GM12878 (cell line): Measurements from ENCODE around the gene NARF. TPM values are rescaled to one million over a fixed set of nuclear protein-coding genes. Genes with fewer than 3 reads are reported as not detected.
A peak's percentile ranks its signal among the peaks of the same experiment; 100 is the strongest.

ENCODE experiments used
- ATAC-seq: fragments of 200-7000 bp; cut with Tn5 transposase; 3 replicates; pipeline ENCODE4 v1.9.1; 2020; ENCODE audit warnings: mild to moderate bottlenecking, moderate library complexity
- BruUV-seq: library from RNA; stranded (reverse); fragments of 400-500 nt; replicated peaks from 2 replicates; lab custom pipeline; 2021; lab: Mats Ljungman, UMichigan
- CTCF ChIA-PET: fragments of 300-600 bp; sonication (Branson Sonifier 250); formaldehyde crosslinking; extraction: SDS; loops from one replicate; lab custom pipeline; 2021; ENCODE audit warnings: inconsistent platforms; lab: Yijun Ruan, JAX
- POLR2A ChIA-PET: fragments of 350-600 bp; formaldehyde crosslinking; extraction: SDS; loops from one replicate; lab custom pipeline; 2021; ENCODE audit warnings: inconsistent platforms; lab: Charles Lee
- RAD21 ChIA-PET: fragments of 300-600 bp; sonication (Branson Sonifier 250); formaldehyde crosslinking; loops from one replicate; lab custom pipeline; 2023; ENCODE audit warnings: antibody characterized with exemption; ENCODE audit not compliant: unreplicated experiment; lab: Charles Lee
- SMC1A ChIA-PET: fragments of 300-600 bp; sonication (Branson Sonifier 250); formaldehyde crosslinking; loops from one replicate; lab custom pipeline; 2023; ENCODE audit not compliant: unreplicated experiment, uncharacterized antibody; lab: Charles Lee
- DNase-seq: peaks from one replicate; pipeline ENCODE4 v3.0.0-alpha.2; 2011; ENCODE audit warnings: low read depth, low spot score
- FAIRE-seq: peaks from 3 replicates; lab custom pipeline; 2011; peaks lifted over from hg19 to GRCh38; lab: Jason Lieb, UNC
- H2AFZ ChIP-seq: 2 replicates; pipeline ENCODE4 v1.6.0; 2011; ENCODE audit warnings: low read depth, low read length, control low read depth; ENCODE audit not compliant: control insufficient read depth
- H3K27ac ChIP-seq: 2 replicates; pipeline ENCODE4 v1.5.1; 2011; ENCODE audit warnings: control low read depth; ENCODE audit not compliant: control insufficient read depth, insufficient read depth
- H3K27me3 ChIP-seq, 2 experiments: replicated peaks in 1 of 2; 2 replicates each; pipeline versions ENCODE4 v1.6.0 to v1.6.1; 2011; ENCODE audit warnings: low read length in 1 of 2; ENCODE audit not compliant: control insufficient read depth in 2 of 2, insufficient read depth in 2 of 2
- H3K36me3 ChIP-seq, 2 experiments: 2 replicates each; pipeline ENCODE4 v1.5.1; 2011; ENCODE audit warnings: low read length in 1 of 2; ENCODE audit not compliant: control insufficient read depth in 2 of 2, insufficient read depth in 2 of 2
- H3K4me1 ChIP-seq: 2 replicates; pipeline ENCODE4 v1.6.1; 2011; ENCODE audit warnings: mild to moderate bottlenecking, low read length, moderate library complexity, mixed read lengths; ENCODE audit not compliant: control insufficient read depth, insufficient read depth
- H3K4me2 ChIP-seq: 2 replicates; pipeline ENCODE4 v1.6.0; 2011; ENCODE audit warnings: control low read depth; ENCODE audit not compliant: control insufficient read depth, insufficient read depth
- H3K4me3 ChIP-seq: fragments of 200-600 bp; sonication (generic); 2 replicates; pipeline ENCODE4 v1.5.1; 2016
- H3K79me2 ChIP-seq: 2 replicates; pipeline ENCODE4 v1.6.0; 2011; ENCODE audit warnings: low read length; ENCODE audit not compliant: control insufficient read depth, insufficient read depth
- H3K9ac ChIP-seq: 2 replicates; pipeline ENCODE4 v1.8.0; 2011; ENCODE audit warnings: low read length, control low read depth, mixed read lengths; ENCODE audit not compliant: control insufficient read depth, insufficient read depth
- H3K9me3 ChIP-seq: replicated peaks from 3 replicates; pipeline ENCODE4 v1.5.1; 2011; ENCODE audit warnings: mild to moderate bottlenecking, low read length; ENCODE audit not compliant: control insufficient read depth, insufficient read depth
- H4K20me1 ChIP-seq: 2 replicates; pipeline ENCODE4 v1.6.0; 2011; ENCODE audit not compliant: control insufficient read depth, insufficient read depth
- PKNOX1 ChIP-seq: fragments of 450-650 bp; IDR thresholded peaks from 2 replicates; pipeline ENCODE4 v1.6.1; 2016; ENCODE audit warnings: mild to moderate bottlenecking
- POLR2A ChIP-seq: IDR thresholded peaks from 2 replicates; pipeline ENCODE4 v1.6.1; 2011; ENCODE audit warnings: low read depth, mild to moderate bottlenecking, low read length
- SMAD5 ChIP-seq: IDR thresholded peaks from 2 replicates; pipeline ENCODE4 v1.6.1; 2016; ENCODE audit warnings: antibody characterized with exemption, low read depth
- TAF1 ChIP-seq: IDR thresholded peaks from 2 replicates; pipeline ENCODE4 v1.6.1; 2011; ENCODE audit warnings: mild to moderate bottlenecking, low read depth, low read length, borderline replicate concordance
- WGBS: methylation state at CpG from one replicate; pipeline ENCODE4 v1.1.6; 2016; ENCODE audit warnings: low lambda C conversion rate; ENCODE audit not compliant: insufficient replicate concordance, insufficient coverage; ENCODE audit errors: missing lambda C conversion rate; 5-methylcytosine and 5-hydroxymethylcytosine counted together
- in situ Hi-C: fragments of 300-500 bp; cut with MboI; formaldehyde crosslinking; loops from 9 replicates; pipeline ENCODE4 v1.14.3; 2018; ENCODE audit warnings: mixed read lengths
- intact Hi-C: fragments of 100-400 bp; cut with micrococcal nuclease; formaldehyde crosslinking; loops from one replicate; pipeline ENCODE4 v1.14.2; 2022; ENCODE audit not compliant: unreplicated experiment
- polyA plus RNA-seq, 11 experiments: library from polyadenylated mRNA; depleted of rRNA in 4 of 11; unstranded in 6 of 11; stranded (reverse) in 5 of 11; fragments of >200 nt; fragmentation: Nextera tagmentation in 4 of 11; fragmentation: Illumina TruSeq in 1 of 11; extraction: Ambion mirVana in 4 of 11; extraction: Trizol in 1 of 11; gene quantifications; 1 replicate in 1 of 11; 2 replicates in 10 of 11; pipeline versions ENCODE4 v1.2.1 to v1.2.3, GENCODE V29; 2011 to 2016; ENCODE audit warnings: inconsistent platforms in 2 of 11, missing spikeins in 2 of 11, low read depth in 1 of 11
- total RNA-seq, 4 experiments: library from RNA; depleted of rRNA in 3 of 4; stranded (reverse); fragments of >200 nt in 3 of 4; fragmentation: Illumina TruSeq in 1 of 4; extraction: Trizol in 1 of 4; gene quantifications; 2 replicates each; pipeline versions ENCODE4 v1.2.1 to v1.2.3, GENCODE V29; 2013 to 2021
- TF ChIP-seq, protein P1 (sequence below): fragments of 450-650 bp; IDR thresholded peaks from 2 replicates; pipeline ENCODE4 v1.6.1; 2017; ENCODE audit warnings: mild to moderate bottlenecking, moderate library complexity

The NARF gene
- total and polyA plus RNA-seq, 10 of the 15 experiments (the other 5 are each of a cell fraction or from before 2014, with no cell fraction given) = 16.7 to 126 (median 47.5) TPM

- TF ChIP-seq, protein P1, sequence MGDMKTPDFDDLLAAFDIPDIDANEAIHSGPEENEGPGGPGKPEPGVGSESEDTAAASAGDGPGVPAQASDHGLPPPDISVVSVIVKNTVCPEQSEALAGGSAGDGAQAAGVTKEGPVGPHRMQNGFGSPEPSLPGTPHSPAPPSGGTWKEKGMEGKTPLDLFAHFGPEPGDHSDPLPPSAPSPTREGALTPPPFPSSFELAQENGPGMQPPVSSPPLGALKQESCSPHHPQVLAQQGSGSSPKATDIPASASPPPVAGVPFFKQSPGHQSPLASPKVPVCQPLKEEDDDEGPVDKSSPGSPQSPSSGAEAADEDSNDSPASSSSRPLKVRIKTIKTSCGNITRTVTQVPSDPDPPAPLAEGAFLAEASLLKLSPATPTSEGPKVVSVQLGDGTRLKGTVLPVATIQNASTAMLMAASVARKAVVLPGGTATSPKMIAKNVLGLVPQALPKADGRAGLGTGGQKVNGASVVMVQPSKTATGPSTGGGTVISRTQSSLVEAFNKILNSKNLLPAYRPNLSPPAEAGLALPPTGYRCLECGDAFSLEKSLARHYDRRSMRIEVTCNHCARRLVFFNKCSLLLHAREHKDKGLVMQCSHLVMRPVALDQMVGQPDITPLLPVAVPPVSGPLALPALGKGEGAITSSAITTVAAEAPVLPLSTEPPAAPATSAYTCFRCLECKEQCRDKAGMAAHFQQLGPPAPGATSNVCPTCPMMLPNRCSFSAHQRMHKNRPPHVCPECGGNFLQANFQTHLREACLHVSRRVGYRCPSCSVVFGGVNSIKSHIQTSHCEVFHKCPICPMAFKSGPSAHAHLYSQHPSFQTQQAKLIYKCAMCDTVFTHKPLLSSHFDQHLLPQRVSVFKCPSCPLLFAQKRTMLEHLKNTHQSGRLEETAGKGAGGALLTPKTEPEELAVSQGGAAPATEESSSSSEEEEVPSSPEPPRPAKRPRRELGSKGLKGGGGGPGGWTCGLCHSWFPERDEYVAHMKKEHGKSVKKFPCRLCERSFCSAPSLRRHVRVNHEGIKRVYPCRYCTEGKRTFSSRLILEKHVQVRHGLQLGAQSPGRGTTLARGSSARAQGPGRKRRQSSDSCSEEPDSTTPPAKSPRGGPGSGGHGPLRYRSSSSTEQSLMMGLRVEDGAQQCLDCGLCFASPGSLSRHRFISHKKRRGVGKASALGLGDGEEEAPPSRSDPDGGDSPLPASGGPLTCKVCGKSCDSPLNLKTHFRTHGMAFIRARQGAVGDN = no peak
- no peak for TF ChIP-seq TAF1
- no peak for TF ChIP-seq SMAD5
Observed at GRCh38 chr17:82443465-82444283, 14.9 kb upstream of the NARF start (continued).

- ATAC-seq (no peak), FAIRE-seq (no peak), DNase-seq (no peak)
- intact Hi-C loops = no loop called here
- Histone ChIP-seq H4K20me1 (no peaks in the 10 kb centered on the region; the same call in none of the 2 replicates), H2AFZ (no peak overlapping the region), H3K4me3 (no peak overlapping the region), H3K9ac (no peak overlapping the region), H3K79me2 (peaks cover 23% of the 10 kb centered on the region), H3K9me3 (no peaks in the 10 kb centered on the region), H3K4me2 (no peak overlapping the region), H3K36me3 (peaks cover 14 to 37% of the 10 kb centered on the region in 2 experiments), H3K27ac (no peak overlapping the region), H3K4me1 (peaks cover 16% of the 10 kb centered on the region), H3K27me3 (no peaks in the 10 kb centered on the region)
- WGBS = 90% methylated on average over 34 of the region's 35 CpGs
- CTCF ChIA-PET = no interaction called here
- TF ChIP-seq POLR2A = peak; percentile 66
- no peak for TF ChIP-seq PKNOX1
- SMC1A ChIA-PET = no interaction called here
- no TSS peak for BruUV-seq
- RAD21 ChIA-PET = no interaction called here
- POLR2A ChIA-PET = no interaction called here
- in situ Hi-C loops = no loop called here
Observed at GRCh38 chr17:82444284-82444893, 14.2 kb upstream of the NARF start.
